ENCODE results near the gene ERCC6L2. TPM values are rescaled to one million over a fixed set of nuclear protein-coding genes. Genes with fewer than 3 reads are reported as not detected.

Gene ERCC6L2
- total RNA-seq, 3 donors from 2014 or later (not counting 1 experiment from before 2014, with no cell fraction given): 37.1 to 45.8 (median 38.6) TPM

- no peaks in the 10 kb centered on the region for H3K4me1 ChIP-seq (ENCODE audit: control insufficient read depth, insufficient read depth, low read length)
- Mint-ChIP-seq H3K27ac (no peak overlapping the region), H3K9me3 (peaks cover 0 to 6% of the 10 kb centered on the region in 2 donors), H3K36me3 (peaks cover 20% of the 10 kb centered on the region), H3K4me1 (no peaks in the 10 kb centered on the region), H3K27me3 (ENCODE audit: low read depth in 2 of 2) (no peaks in the 10 kb centered on the region), H3K4me3 (no peak overlapping the region)
- no peak for TF ChIP-seq CTCF (IDR thresholded peaks at IDR 0.05)
- no peaks in the 10 kb centered on the region for H3K9me3 ChIP-seq (ENCODE audit: control insufficient read depth, insufficient read depth, low read length)
- intact Hi-C loops (cut with micrococcal nuclease): no loop called here
- peaks cover 37% of the 10 kb centered on the region for H3K36me3 ChIP-seq (ENCODE audit: control insufficient read depth, insufficient read depth, low read length)
- no peaks in the 10 kb centered on the region for H3K27me3 ChIP-seq (ENCODE audit: control insufficient read depth, insufficient read depth, low read length)
- DNase-seq: no peak
- no peak overlapping the region for H3K27ac ChIP-seq (ENCODE audit: low read length)
- no peak overlapping the region for H3K4me3 ChIP-seq (ENCODE audit: low read length)
- no peak for ATAC-seq
- 69% methylated on average over 3 of the region's 3 CpGs for WGBS (ENCODE audit: insufficient coverage)
Observed at GRCh38 chr9:95936579-95937075, 61.1 kb downstream of the ERCC6L2 start.

- no peak overlapping the region for H3K4me3 Mint-ChIP-seq
- Histone ChIP-seq H3K4me1 (ENCODE audit: control insufficient read depth, insufficient read depth, low read length) (no peaks in the 10 kb centered on the region), H3K9me3 (ENCODE audit: control insufficient read depth, insufficient read depth, low read length) (no peaks in the 10 kb centered on the region), H3K4me3 (ENCODE audit: low read length) (no peak overlapping the region), H3K27ac (ENCODE audit: low read length) (no peak overlapping the region), H3K27me3 (ENCODE audit: control insufficient read depth, insufficient read depth, low read length) (no peaks in the 10 kb centered on the region), H3K36me3 (ENCODE audit: control insufficient read depth, insufficient read depth, low read length) (peaks cover 41% of the 10 kb centered on the region)
- H3K36me3 Mint-ChIP-seq: peaks cover 21% of the 10 kb centered on the region
- H3K9me3 Mint-ChIP-seq: peaks cover 0 to 6% of the 10 kb centered on the region in 2 donors
- no peak overlapping the region for H3K27ac Mint-ChIP-seq
- WGBS (ENCODE audit: insufficient coverage): 100% methylated on average over 3 of the region's 3 CpGs
- intact Hi-C loops (cut with micrococcal nuclease): no loop called here
- DNase-seq: no peak
- H3K4me1 Mint-ChIP-seq: no peaks in the 10 kb centered on the region
- no peaks in the 10 kb centered on the region for H3K27me3 Mint-ChIP-seq (ENCODE audit: low read depth in 2 of 2)
- ATAC-seq: no peak
- no peak for TF ChIP-seq CTCF (IDR thresholded peaks at IDR 0.05)
Observed at GRCh38 chr9:95937131-95937530, 61.6 kb downstream of the ERCC6L2 start.

- peak in 1 of 3 donors; percentile 41 for ATAC-seq
- Histone ChIP-seq H3K36me3 (ENCODE audit: control insufficient read depth, insufficient read depth, low read length) (peaks cover 36% of the 10 kb centered on the region), H3K27me3 (ENCODE audit: control insufficient read depth, insufficient read depth, low read length) (no peaks in the 10 kb centered on the region), H3K27ac (ENCODE audit: low read length) (no peak overlapping the region), H3K9me3 (ENCODE audit: control insufficient read depth, insufficient read depth, low read length) (no peaks in the 10 kb centered on the region), H3K4me3 (ENCODE audit: low read length) (no peak overlapping the region), H3K4me1 (ENCODE audit: control insufficient read depth, insufficient read depth, low read length) (no peaks in the 10 kb centered on the region)
- H3K4me3 Mint-ChIP-seq: no peak overlapping the region
- H3K36me3 Mint-ChIP-seq: peaks cover 29% of the 10 kb centered on the region
- DNase-seq: no peak
- no CpG with 5 or more reads among the region's 1 CpG for WGBS (ENCODE audit: insufficient coverage)
- H3K4me1 Mint-ChIP-seq: no peaks in the 10 kb centered on the region
- intact Hi-C loops (cut with micrococcal nuclease): no loop called here
- peak; percentile 44 for TF ChIP-seq CTCF (IDR thresholded peaks at IDR 0.05)
- H3K9me3 Mint-ChIP-seq: peaks cover 0 to 6% of the 10 kb centered on the region in 2 donors
- H3K27me3 Mint-ChIP-seq (ENCODE audit: low read depth in 2 of 2): no peaks in the 10 kb centered on the region
- no peak overlapping the region for H3K27ac Mint-ChIP-seq
Observed at GRCh38 chr9:95938724-95939123, 63.2 kb downstream of the ERCC6L2 start.

GRCh38 chr9:95939472-95939871 lies 64.0 kb downstream of the ERCC6L2 start:
- peaks cover 33% of the 10 kb centered on the region for H3K36me3 ChIP-seq (ENCODE audit: control insufficient read depth, insufficient read depth, low read length)
- WGBS (ENCODE audit: insufficient coverage): 100% methylated on average over 1 of the region's 1 CpG
- ATAC-seq: no peak

More at GRCh38 chr9:95939472-95939871, 64.0 kb downstream of the ERCC6L2 start:
- no peak for DNase-seq
- no peaks in the 10 kb centered on the region for H3K9me3 ChIP-seq (ENCODE audit: control insufficient read depth, insufficient read depth, low read length)
- intact Hi-C loops (cut with micrococcal nuclease): no loop called here
- no peaks in the 10 kb centered on the region for H3K27me3 ChIP-seq (ENCODE audit: control insufficient read depth, insufficient read depth, low read length)
- H3K4me3 Mint-ChIP-seq: no peak overlapping the region
- no peaks in the 10 kb centered on the region for H3K27me3 Mint-ChIP-seq (ENCODE audit: low read depth in 2 of 2)
- TF ChIP-seq CTCF (IDR thresholded peaks at IDR 0.05): no peak
- no peaks in the 10 kb centered on the region for H3K4me1 ChIP-seq (ENCODE audit: control insufficient read depth, insufficient read depth, low read length)
- no peak overlapping the region for H3K4me3 ChIP-seq (ENCODE audit: low read length)
- H3K27ac Mint-ChIP-seq: no peak overlapping the region
- H3K4me1 Mint-ChIP-seq: no peaks in the 10 kb centered on the region
- peaks cover 29% of the 10 kb centered on the region for H3K36me3 Mint-ChIP-seq
- no peak overlapping the region for H3K27ac ChIP-seq (ENCODE audit: low read length)
- peaks cover 0 to 6% of the 10 kb centered on the region in 2 donors for H3K9me3 Mint-ChIP-seq
